HFF-Myc (cell line): ENCODE results near the gene SAMD4B.
A peak's percentile ranks its signal among the peaks of the same experiment; 100 is the strongest.

Experiments used
- DNase-seq: peaks from one replicate; pipeline ENCODE4 v3.0.0-alpha.2; 2011; ENCODE audit warnings: low read depth; ENCODE audit errors: extremely low read depth
- H3K4me3 ChIP-seq: replicated peaks from 2 replicates; pipeline ENCODE4 v1.5.1; 2011; ENCODE audit warnings: low read depth, mild to moderate bottlenecking, control low read depth, low read length
- TF ChIP-seq, protein P1 (sequence below): IDR thresholded peaks from 2 replicates; pipeline ENCODE4 v1.5.1; 2012; ENCODE audit warnings: mild to moderate bottlenecking, low read depth, low read length, control low read depth; ENCODE audit errors: missing control alignments

The SAMD4B gene

DNA sequence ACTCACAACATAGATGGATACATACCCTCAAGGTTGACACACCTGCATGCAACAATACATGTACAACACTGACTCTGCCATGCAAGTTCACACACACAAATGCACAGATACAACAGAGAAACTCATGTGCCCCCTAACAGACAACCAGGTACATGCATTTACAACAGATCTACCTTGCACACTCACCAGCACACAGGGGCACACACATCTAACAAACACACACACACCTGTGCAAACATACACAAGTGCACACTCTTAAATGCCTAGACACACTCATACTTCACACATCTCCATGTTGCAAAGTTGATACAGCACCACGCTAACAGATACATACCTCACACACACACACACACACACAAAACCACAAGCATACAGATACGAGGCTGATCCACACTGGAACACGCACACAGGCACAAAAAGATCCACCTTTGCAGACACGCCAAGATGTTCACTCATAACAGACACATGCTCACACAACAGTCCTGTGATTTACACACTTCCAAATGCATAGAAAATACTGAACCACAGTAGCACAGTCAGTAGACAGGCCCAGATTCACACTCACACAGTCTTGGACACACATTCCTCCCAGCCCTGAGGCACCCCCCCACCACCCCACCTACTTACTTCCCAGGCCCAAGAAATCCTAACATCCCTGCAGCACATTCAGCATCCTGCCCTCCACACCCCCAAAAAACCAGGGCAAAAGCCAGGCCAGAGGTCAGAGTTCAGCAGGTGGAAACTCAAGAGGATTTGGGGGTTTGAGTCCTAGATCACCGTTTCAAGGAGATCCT is 22.9 kb upstream of the SAMD4B start:
- no peak for DNase-seq
- H3K4me3 ChIP-seq = peak overlapping the region; percentile 77
- TF ChIP-seq, protein P1, sequence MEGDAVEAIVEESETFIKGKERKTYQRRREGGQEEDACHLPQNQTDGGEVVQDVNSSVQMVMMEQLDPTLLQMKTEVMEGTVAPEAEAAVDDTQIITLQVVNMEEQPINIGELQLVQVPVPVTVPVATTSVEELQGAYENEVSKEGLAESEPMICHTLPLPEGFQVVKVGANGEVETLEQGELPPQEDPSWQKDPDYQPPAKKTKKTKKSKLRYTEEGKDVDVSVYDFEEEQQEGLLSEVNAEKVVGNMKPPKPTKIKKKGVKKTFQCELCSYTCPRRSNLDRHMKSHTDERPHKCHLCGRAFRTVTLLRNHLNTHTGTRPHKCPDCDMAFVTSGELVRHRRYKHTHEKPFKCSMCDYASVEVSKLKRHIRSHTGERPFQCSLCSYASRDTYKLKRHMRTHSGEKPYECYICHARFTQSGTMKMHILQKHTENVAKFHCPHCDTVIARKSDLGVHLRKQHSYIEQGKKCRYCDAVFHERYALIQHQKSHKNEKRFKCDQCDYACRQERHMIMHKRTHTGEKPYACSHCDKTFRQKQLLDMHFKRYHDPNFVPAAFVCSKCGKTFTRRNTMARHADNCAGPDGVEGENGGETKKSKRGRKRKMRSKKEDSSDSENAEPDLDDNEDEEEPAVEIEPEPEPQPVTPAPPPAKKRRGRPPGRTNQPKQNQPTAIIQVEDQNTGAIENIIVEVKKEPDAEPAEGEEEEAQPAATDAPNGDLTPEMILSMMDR = no peak

DNA sequence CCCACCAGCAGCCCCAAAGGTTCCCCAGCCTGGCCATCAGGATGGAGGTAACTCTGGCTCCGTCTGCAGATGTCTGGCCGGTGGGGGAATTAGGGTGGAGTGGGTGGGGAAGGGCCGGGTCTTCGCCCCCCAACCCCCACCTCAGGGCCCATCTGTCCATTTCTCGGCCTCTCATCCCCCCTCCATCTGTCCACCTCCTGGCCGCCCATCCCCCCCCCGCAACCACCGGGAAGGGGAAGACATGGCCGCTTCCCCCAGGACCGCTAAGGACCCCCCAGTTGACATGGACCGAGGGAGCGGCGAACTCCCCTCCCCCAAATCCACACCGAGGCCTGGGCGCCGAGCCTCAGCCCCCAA is 22.4 kb upstream of the SAMD4B start:
- no peak for DNase-seq
- TF ChIP-seq, protein P1 = no peak
- H3K4me3 ChIP-seq = peak overlapping the region; percentile 77

DNA sequence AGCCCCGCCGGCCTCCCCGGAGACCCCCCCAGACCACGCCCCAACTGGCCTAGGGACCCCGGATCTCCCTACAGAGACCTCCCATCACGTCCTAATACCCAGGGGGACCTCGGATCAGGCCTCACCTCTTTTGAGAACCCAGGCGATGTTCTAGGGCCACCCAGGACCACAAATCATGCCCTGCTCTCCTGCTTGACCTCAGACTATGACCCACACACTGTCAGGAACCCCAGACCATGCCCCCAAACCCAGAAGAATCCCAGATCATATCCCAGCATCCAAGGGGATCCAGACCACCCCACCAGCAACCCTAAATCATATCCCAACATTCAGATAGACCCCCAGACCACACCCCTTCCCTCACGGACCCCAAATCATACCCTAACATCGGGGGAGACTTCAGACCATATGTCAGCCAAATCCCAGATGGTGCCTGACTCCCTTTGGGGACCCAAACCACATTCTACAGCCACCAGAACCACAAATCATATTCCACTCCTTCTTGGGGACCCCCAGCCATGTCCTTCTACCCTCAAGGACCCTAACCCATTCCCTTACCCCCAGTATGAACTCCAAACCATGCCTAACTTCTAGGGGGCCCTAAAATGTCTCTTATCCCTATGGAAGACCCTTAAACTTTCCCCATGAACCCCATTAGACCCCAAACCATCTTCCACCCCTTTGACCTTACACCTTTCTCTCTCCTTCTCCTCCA is 20.9 kb upstream of the SAMD4B start:
- TF ChIP-seq, protein P1 = no peak
- no peak overlapping the region for H3K4me3 ChIP-seq
- no peak for DNase-seq

DNA sequence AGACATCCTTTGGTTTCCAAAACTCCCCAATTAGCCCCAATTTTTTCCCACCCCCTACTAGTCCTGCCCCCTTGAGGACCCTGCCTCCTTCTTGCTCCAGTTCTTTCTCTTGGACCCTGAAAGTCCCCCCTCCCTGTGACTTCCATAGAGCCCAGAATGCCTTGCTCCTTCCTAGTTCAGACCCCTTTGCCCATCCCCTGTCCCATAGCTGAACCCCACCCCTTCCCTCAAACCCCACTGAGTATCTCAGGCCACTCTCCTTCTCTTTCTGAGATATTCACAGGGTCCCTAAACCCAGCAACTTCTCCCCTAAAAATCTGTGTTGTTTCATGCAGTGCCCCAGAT is 20.4 kb upstream of the SAMD4B start:
- H3K4me3 ChIP-seq = no peak overlapping the region
- TF ChIP-seq, protein P1 = no peak
- no peak for DNase-seq

DNA sequence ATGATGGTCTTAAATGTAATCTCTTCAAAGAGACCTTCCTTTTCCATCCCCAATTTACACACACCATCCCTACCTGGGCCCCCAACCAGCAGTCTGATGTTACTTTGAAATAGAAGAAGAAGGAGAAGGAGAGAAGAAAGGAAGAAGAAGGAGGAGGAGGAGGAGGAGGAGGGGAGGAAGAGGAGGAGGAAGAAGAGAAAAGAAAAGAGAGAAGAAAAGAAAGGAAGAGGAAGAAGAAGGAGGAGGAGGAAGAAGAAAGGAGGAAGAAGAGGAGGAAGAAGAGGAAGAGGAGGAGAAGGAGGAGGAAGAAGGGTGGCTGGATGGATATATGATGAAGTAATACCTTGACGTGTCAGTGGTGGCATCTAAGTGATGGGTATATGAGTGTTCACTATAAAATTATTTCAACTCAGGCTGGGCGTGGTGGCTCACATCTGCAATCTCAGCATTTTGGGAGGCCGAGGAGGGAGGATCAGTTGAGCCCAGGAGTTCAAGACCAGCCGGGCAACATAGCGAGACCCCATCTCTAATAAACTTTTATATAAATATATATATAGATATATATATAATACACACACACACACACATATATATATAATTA is 17.9 kb upstream of the SAMD4B start:
- DNase-seq = no peak
- H3K4me3 ChIP-seq = no peak overlapping the region
- TF ChIP-seq, protein P1 = no peak

DNA sequence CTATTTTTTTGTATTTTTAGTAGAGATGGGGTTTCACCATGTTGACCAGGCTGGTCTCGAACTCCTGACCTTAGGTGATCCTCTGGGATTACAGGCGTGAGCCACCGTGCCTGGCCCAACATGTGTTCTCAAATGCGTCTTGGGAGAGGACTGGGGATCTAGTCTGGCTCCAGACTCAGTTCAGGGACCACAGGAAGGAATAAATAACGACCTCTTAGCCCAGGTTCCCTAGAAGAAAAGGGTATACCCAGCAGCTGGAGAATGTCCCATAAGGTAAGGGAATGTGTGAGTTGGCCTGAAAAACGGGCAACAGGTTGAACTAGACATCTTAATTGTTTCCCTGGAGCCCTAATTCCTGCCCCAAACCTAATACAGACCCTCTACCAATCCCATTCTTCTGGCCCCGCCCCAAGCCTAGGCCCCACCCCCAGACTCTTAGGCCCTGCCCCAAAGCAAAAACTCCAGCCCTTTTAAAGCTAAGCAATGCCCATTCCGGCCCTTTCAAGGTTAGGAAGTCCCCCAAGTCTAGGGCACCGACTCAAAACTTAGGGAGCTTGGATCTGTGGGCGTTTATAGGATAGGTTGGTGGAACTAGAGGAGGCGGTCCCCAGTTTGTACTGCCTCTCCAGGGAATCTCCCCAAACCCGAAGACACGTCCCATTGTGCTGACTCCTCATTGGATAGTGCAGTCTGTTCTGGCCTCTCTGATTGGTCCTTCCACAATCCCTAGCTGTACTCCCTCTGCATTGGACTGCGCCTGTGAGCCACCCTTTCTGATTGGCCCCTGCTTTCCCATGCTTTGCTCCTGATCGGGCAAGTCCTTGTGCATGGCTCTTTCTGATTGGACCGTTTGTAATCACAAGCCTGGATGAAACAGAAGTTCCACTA is 16.2 kb upstream of the SAMD4B start:
- DNase-seq = no peak
- TF ChIP-seq, protein P1 = no peak
- no peak overlapping the region for H3K4me3 ChIP-seq
